DOHH2 (cell line): ENCODE data around the gene CYB561.

ENCODE experiments used
- H3F3A ChIP-seq: fragments of 200-600 bp; sonication (generic), shearing (Covaris generic); 2 replicates; pipeline ENCODE4 v1.6.0; 2016; ENCODE audit warnings: antibody characterized with exemption, mild to moderate bottlenecking; ENCODE audit not compliant: control insufficient read depth, insufficient read depth
- H3K27ac ChIP-seq: fragments of 200-600 bp; sonication (generic); 2 replicates; pipeline ENCODE4 v1.5.1; 2014; ENCODE audit warnings: low read depth, mild to moderate bottlenecking, low read length, moderate library complexity
- H3K27me3 ChIP-seq: fragments of 200-600 bp; sonication (generic); 2 replicates; pipeline ENCODE4 v1.6.1; 2014; ENCODE audit warnings: mild to moderate bottlenecking, low read length, mixed read lengths; ENCODE audit not compliant: control insufficient read depth
- H3K36me3 ChIP-seq: fragments of 200-600 bp; sonication (generic); 2 replicates; pipeline ENCODE4 v1.6.1; 2014; ENCODE audit warnings: mild to moderate bottlenecking, low read length, moderate library complexity, mixed read lengths; ENCODE audit not compliant: control insufficient read depth
- H3K4me1 ChIP-seq: fragments of 200-600 bp; sonication (generic); 2 replicates; pipeline ENCODE4 v1.6.1; 2014; ENCODE audit warnings: mild to moderate bottlenecking, low read length, mixed read lengths; ENCODE audit not compliant: control insufficient read depth
- H3K4me2 ChIP-seq: fragments of 200-600 bp; sonication (generic); 2 replicates; pipeline ENCODE4 v1.6.0; 2014; ENCODE audit warnings: mild to moderate bottlenecking, low read length, moderate library complexity
- H3K4me3 ChIP-seq: fragments of 200-600 bp; sonication (generic); 2 replicates; pipeline ENCODE4 v1.5.1; 2014; ENCODE audit warnings: mild to moderate bottlenecking, low read length, mixed read lengths
- H3K79me2 ChIP-seq: fragments of 200-600 bp; sonication (generic); 2 replicates; pipeline ENCODE4 v1.6.1; 2014; ENCODE audit warnings: mild to moderate bottlenecking, low read length, mixed read lengths; ENCODE audit not compliant: control insufficient read depth
- H3K9me2 ChIP-seq: fragments of 200-600 bp; sonication (generic); replicated peaks from 2 replicates; pipeline ENCODE4 v1.6.1; 2014; ENCODE audit warnings: mild to moderate bottlenecking, low read length, mixed read lengths; ENCODE audit not compliant: control insufficient read depth
- H3K9me3 ChIP-seq: fragments of 200-600 bp; sonication (generic); 2 replicates; pipeline ENCODE4 v1.6.1; 2014; ENCODE audit warnings: antibody characterized with exemption, low read length, mixed read lengths; ENCODE audit not compliant: control insufficient read depth, insufficient read depth
- H4K20me1 ChIP-seq: fragments of 200-600 bp; sonication (generic); 2 replicates; pipeline ENCODE4 v1.6.0; 2014; ENCODE audit warnings: low read depth, mild to moderate bottlenecking, antibody characterized with exemption, low read length, moderate library complexity; ENCODE audit not compliant: control insufficient read depth, insufficient read depth
- EZH2phosphoT487 ChIP-seq: fragments of 200-600 bp; sonication (generic); IDR thresholded peaks from 2 replicates; pipeline ENCODE4 v1.6.1; 2017; ENCODE audit warnings: borderline replicate concordance, mild to moderate bottlenecking, antibody characterized with exemption, low read length, moderate library complexity, mixed read lengths
- TF ChIP-seq, protein P1 (sequence below): fragments of 200-600 bp; sonication (generic); IDR thresholded peaks from one replicate; pipeline ENCODE4 v1.5.1; 2014; ENCODE audit warnings: antibody characterized with exemption, mild to moderate bottlenecking, low read depth, low read length; ENCODE audit not compliant: poor library complexity, severe bottlenecking

CYB561 gene

DNA sequence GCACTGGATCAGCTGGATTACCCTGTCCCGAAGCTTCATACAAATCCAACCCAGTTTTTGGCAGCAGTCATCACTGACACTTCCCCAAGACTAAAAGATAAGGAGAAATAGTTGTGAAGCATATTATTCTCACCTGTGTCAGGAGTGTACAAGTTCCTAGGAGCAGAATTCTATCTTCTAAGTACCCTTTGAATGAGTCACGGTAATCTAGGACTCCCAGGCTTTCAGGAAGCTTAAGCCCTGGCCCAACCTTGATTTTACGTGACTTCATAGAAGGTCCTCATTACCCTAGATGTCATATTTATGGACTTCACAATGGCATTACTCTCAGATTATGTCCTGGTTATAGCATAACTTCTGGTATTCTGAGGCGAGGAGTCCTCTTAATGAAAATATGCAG lies 31.9 kb downstream of the CYB561 start:
- H3K9me3 ChIP-seq: no peaks in the 10 kb centered on the region
- TF ChIP-seq, protein P1, sequence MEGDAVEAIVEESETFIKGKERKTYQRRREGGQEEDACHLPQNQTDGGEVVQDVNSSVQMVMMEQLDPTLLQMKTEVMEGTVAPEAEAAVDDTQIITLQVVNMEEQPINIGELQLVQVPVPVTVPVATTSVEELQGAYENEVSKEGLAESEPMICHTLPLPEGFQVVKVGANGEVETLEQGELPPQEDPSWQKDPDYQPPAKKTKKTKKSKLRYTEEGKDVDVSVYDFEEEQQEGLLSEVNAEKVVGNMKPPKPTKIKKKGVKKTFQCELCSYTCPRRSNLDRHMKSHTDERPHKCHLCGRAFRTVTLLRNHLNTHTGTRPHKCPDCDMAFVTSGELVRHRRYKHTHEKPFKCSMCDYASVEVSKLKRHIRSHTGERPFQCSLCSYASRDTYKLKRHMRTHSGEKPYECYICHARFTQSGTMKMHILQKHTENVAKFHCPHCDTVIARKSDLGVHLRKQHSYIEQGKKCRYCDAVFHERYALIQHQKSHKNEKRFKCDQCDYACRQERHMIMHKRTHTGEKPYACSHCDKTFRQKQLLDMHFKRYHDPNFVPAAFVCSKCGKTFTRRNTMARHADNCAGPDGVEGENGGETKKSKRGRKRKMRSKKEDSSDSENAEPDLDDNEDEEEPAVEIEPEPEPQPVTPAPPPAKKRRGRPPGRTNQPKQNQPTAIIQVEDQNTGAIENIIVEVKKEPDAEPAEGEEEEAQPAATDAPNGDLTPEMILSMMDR: no peak
- no peak for TF ChIP-seq EZH2phosphoT487
- H3K4me1 ChIP-seq: no peaks in the 10 kb centered on the region
- H4K20me1 ChIP-seq: no peaks in the 10 kb centered on the region
- H3K4me3 ChIP-seq: no peak overlapping the region
- H3F3A ChIP-seq: no peaks in the 10 kb centered on the region
- no peaks in the 10 kb centered on the region for H3K36me3 ChIP-seq
- peaks cover 11% of the 10 kb centered on the region for H3K27me3 ChIP-seq
- no peaks in the 10 kb centered on the region for H3K9me2 ChIP-seq
- no peaks in the 10 kb centered on the region for H3K79me2 ChIP-seq
- H3K4me2 ChIP-seq: no peak overlapping the region
- H3K27ac ChIP-seq: no peak overlapping the region

DNA sequence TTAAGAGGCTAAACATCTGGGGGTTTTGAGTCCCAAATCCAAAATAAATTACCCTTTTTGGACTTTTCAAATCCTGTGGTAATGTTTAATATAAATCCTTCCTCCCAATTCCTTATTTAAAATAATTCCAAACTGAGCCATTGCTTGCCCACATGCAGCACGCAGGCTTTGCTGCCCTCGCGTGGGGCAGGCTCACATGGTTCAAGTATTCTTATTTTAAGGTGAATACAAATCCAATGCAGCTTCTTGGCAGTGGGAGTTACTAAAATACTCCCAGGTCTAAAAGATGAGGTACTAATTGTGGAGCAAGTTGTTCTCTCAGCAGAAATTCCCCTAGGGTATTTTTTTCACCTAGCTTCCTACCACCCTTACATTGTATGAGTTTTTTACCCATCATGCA lies 33.0 kb downstream of the CYB561 start:
- Histone ChIP-seq H3K27ac (no peak overlapping the region), H3K4me2 (no peak overlapping the region), H3K27me3 (peaks cover 8% of the 10 kb centered on the region), H3K9me2 (no peaks in the 10 kb centered on the region), H3K4me1 (no peaks in the 10 kb centered on the region), H4K20me1 (no peaks in the 10 kb centered on the region), H3K79me2 (no peaks in the 10 kb centered on the region), H3F3A (no peaks in the 10 kb centered on the region), H3K4me3 (no peak overlapping the region), H3K9me3 (no peaks in the 10 kb centered on the region), H3K36me3 (no peaks in the 10 kb centered on the region)
- TF ChIP-seq, protein P1: no peak

DNA sequence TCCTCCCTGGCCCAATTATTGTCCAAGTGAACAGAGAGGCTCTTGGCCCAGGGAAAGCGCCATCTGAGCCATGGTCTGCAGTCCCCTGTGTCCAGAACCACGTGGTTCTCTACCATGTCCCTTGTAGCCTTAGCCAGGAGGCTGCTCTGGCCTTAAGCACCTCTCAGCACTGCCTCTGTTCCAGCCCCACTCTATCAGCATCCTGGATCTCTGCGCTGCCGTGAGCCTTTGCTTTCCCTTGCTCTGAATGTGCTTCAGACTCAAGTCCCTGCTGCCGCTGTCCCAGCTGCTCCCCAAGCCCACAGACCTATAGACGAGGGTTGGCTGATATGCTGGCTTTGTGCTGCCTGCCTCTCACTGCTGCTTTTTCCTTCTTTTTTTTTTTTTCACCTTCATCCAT lies 33.9 kb downstream of the CYB561 start:
- H3K27me3 ChIP-seq: peaks cover 8% of the 10 kb centered on the region
- no peaks in the 10 kb centered on the region for H3K9me2 ChIP-seq
- TF ChIP-seq, protein P1: no peak
- no peak for TF ChIP-seq EZH2phosphoT487
- H3K36me3 ChIP-seq: no peaks in the 10 kb centered on the region
- H3K4me3 ChIP-seq: no peak overlapping the region
- no peak overlapping the region for H3K27ac ChIP-seq
- no peaks in the 10 kb centered on the region for H3K79me2 ChIP-seq
- no peak overlapping the region for H3K4me2 ChIP-seq
- H3F3A ChIP-seq: no peaks in the 10 kb centered on the region
- no peaks in the 10 kb centered on the region for H4K20me1 ChIP-seq
- H3K4me1 ChIP-seq: no peaks in the 10 kb centered on the region
- no peaks in the 10 kb centered on the region for H3K9me3 ChIP-seq
